CD14-positive monocyte (primary cell): ENCODE measurements around the gene IGLL5. TPM values are rescaled to one million over a fixed set of nuclear protein-coding genes. Genes with fewer than 3 reads are reported as not detected.
A peak's percentile ranks its signal among the peaks of the same experiment; 100 is the strongest.

ENCODE experiments used
- DNase-seq, 3 donors: peaks; one replicate each; pipeline ENCODE4 v3.0.0-alpha.2; 2011 to 2022
- H2AFZ ChIP-seq: 2 replicates; pipeline ENCODE4 v1.6.0; 2012; ENCODE audit warnings: mild to moderate bottlenecking, low read depth, low read length, inconsistent platforms; ENCODE audit not compliant: insufficient read depth, poor library complexity, severe bottlenecking
- H3K27ac ChIP-seq, 2 donors: 1 replicate in 1 of 2; 2 replicates in 1 of 2; pipeline ENCODE4 v1.5.1; 2012 to 2013; ENCODE audit warnings: low read length in 2 of 2, control low read depth in 1 of 2, inconsistent platforms in 1 of 2, low read depth in 1 of 2, mild to moderate bottlenecking in 1 of 2
- H3K27me3 ChIP-seq, 2 donors: one replicate each; pipeline versions ENCODE4 v1.6.0 to v1.6.1; 2011 to 2013; ENCODE audit warnings: low read length in 2 of 2; ENCODE audit not compliant: control insufficient read depth in 2 of 2, insufficient read depth in 2 of 2
- H3K36me3 ChIP-seq, 2 donors: replicated peaks in 1 of 2; 1 replicate in 1 of 2; 2 replicates in 1 of 2; pipeline versions ENCODE4 v1.5.1 to v1.6.1; 2012 to 2013; ENCODE audit warnings: low read length in 2 of 2, control low read depth in 1 of 2, inconsistent platforms in 1 of 2, mild to moderate bottlenecking in 1 of 2; ENCODE audit not compliant: insufficient read depth in 2 of 2, control insufficient read depth in 1 of 2
- H3K4me1 ChIP-seq, 2 donors: 1 replicate in 1 of 2; 2 replicates in 1 of 2; pipeline versions ENCODE4 v1.5.1 to v1.6.1; 2012 to 2013; ENCODE audit warnings: low read length in 2 of 2, control low read depth in 1 of 2, inconsistent platforms in 1 of 2, mild to moderate bottlenecking in 1 of 2, moderate library complexity in 1 of 2; ENCODE audit not compliant: insufficient read depth in 2 of 2, control insufficient read depth in 1 of 2
- H3K4me2 ChIP-seq: replicated peaks from 2 replicates; pipeline ENCODE3; 2012; ENCODE audit warnings: low read length, moderate library complexity, mild to moderate bottlenecking; ENCODE audit not compliant: poor library complexity, severe bottlenecking; ENCODE audit errors: extremely low read depth
- H3K4me3 ChIP-seq, 3 experiments: fragments of 200-600 bp in 1 of 3; sonication (generic) in 1 of 3; replicated peaks in 1 of 3; 1 replicate in 2 of 3; 2 replicates in 1 of 3; pipeline ENCODE4 v1.5.1; 2011 to 2013; ENCODE audit warnings: low read length in 3 of 3, mild to moderate bottlenecking in 3 of 3, control low read depth in 2 of 3, low read depth in 2 of 3, inconsistent platforms in 1 of 3, moderate library complexity in 1 of 3
- H3K79me2 ChIP-seq: 2 replicates; pipeline ENCODE4 v1.6.0; 2012; ENCODE audit warnings: mild to moderate bottlenecking, control low read depth, inconsistent platforms, low read length, moderate library complexity; ENCODE audit not compliant: insufficient read depth
- H3K9ac ChIP-seq: 2 replicates; pipeline ENCODE4 v1.6.0; 2017; ENCODE audit warnings: low read length, mild to moderate bottlenecking; ENCODE audit not compliant: insufficient read depth, poor library complexity, severe bottlenecking
- H3K9me3 ChIP-seq, 2 donors: replicated peaks in 1 of 2; 1 replicate in 1 of 2; 2 replicates in 1 of 2; pipeline versions ENCODE4 v1.5.1 to v1.6.1; 2012 to 2013; ENCODE audit warnings: low read length in 2 of 2, control low read depth in 1 of 2; ENCODE audit not compliant: control insufficient read depth in 1 of 2, insufficient read depth in 1 of 2
- H4K20me1 ChIP-seq: 2 replicates; pipeline ENCODE4 v1.6.0; 2012; ENCODE audit warnings: mild to moderate bottlenecking, low read length, control low read depth, moderate library complexity; ENCODE audit not compliant: insufficient read depth
- H3K27ac Mint-ChIP-seq, 7 donors: one replicate each; pipeline ENCODE4 v1.8.0; 2020; ENCODE audit warnings: mild to moderate bottlenecking in 7 of 7, mixed read lengths in 7 of 7, moderate library complexity in 6 of 7, inconsistent platforms in 2 of 7
- H3K27me3 Mint-ChIP-seq, 3 donors: one replicate each; pipeline ENCODE4 v1.8.0; 2021 to 2022; ENCODE audit warnings: low read depth in 3 of 3, mild to moderate bottlenecking in 3 of 3, mixed read lengths in 3 of 3, moderate library complexity in 3 of 3, inconsistent platforms in 1 of 3
- H3K36me3 Mint-ChIP-seq, 2 donors: one replicate each; pipeline ENCODE4 v1.8.0; 2020; ENCODE audit warnings: mixed read lengths in 2 of 2, inconsistent platforms in 1 of 2, mild to moderate bottlenecking in 1 of 2
- H3K4me1 Mint-ChIP-seq: one replicate; pipeline ENCODE4 v1.8.0; 2020; ENCODE audit warnings: mild to moderate bottlenecking, mixed read lengths
- H3K4me3 Mint-ChIP-seq, 2 donors: one replicate each; pipeline ENCODE4 v1.8.0; 2020; ENCODE audit warnings: mild to moderate bottlenecking in 2 of 2, mixed read lengths in 2 of 2, moderate library complexity in 1 of 2
- H3K9me3 Mint-ChIP-seq, 7 donors: one replicate each; pipeline ENCODE4 v1.8.0; 2020 to 2022; ENCODE audit warnings: mixed read lengths in 7 of 7, mild to moderate bottlenecking in 6 of 7, moderate library complexity in 6 of 7, inconsistent platforms in 2 of 7
- WGBS: methylation state at CpG from one replicate; pipeline ENCODE4 v1.1.5; 2013; ENCODE audit warnings: missing lambda C conversion rate; ENCODE audit not compliant: insufficient coverage; 5-methylcytosine and 5-hydroxymethylcytosine counted together
- intact Hi-C, 2 donors: fragments of 100-400 bp; cut with micrococcal nuclease; formaldehyde crosslinking; loops; one replicate each; pipeline versions ENCODE4 v1.15.0 to v1.15.1; 2023
- polyA plus RNA-seq, 3 donors: library from polyadenylated mRNA; depleted of rRNA in 1 of 3; unstranded in 2 of 3; stranded (reverse) in 1 of 3; fragments of 300-500 nt in 2 of 3; fragments of >200 nt in 1 of 3; fragmentation: Illumina TruSeq in 2 of 3; gene quantifications; 1 replicate in 2 of 3; 2 replicates in 1 of 3; pipeline ENCODE4 v1.2.3, GENCODE V29; 2012 to 2021
- TF ChIP-seq, protein P1 (sequence below): fragments of 200-600 bp; IDR thresholded peaks from one replicate; pipeline ENCODE4 v1.8.0; 2022; ENCODE audit warnings: antibody characterized with exemption, mild to moderate bottlenecking

Gene IGLL5
- polyA plus RNA-seq, 3 donors: 0.21 to 0.38 TPM; not detected in 1

DNA sequence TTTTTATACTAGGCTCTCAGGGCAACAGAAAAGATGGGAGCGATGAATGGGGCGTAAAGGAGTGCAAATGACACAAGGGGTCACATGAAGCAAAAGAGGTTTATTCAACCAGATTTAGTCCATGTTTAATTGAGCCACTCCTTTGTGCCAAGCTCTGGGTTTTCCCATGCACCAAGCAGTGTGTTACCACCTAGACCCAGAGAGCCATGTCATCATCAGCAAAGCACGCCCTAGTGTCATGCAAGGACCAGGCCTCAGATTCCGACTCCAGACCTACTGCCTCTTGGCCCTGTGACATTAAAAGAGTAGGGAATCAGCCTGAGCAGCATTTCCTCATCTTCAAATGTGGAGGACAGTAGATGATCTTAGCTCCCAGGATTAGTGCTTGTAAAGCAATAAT, 1.1 kb upstream of the IGLL5 start:
- no peak overlapping the region for H3K4me3 Mint-ChIP-seq
- DNase-seq: no peak
- Histone ChIP-seq H4K20me1 (no peaks in the 10 kb centered on the region), H2AFZ (no peak overlapping the region), H3K36me3 (no peaks in the 10 kb centered on the region), H3K4me2 (no peak overlapping the region), H3K27ac (no peak overlapping the region), H3K79me2 (no peaks in the 10 kb centered on the region), H3K27me3 (no peaks in the 10 kb centered on the region), H3K9ac (no peak overlapping the region), H3K4me1 (peaks cover 24 to 28% of the 10 kb centered on the region in 2 donors), H3K4me3 (no peak overlapping the region), H3K9me3 (no peaks in the 10 kb centered on the region)
- TF ChIP-seq, protein P1, sequence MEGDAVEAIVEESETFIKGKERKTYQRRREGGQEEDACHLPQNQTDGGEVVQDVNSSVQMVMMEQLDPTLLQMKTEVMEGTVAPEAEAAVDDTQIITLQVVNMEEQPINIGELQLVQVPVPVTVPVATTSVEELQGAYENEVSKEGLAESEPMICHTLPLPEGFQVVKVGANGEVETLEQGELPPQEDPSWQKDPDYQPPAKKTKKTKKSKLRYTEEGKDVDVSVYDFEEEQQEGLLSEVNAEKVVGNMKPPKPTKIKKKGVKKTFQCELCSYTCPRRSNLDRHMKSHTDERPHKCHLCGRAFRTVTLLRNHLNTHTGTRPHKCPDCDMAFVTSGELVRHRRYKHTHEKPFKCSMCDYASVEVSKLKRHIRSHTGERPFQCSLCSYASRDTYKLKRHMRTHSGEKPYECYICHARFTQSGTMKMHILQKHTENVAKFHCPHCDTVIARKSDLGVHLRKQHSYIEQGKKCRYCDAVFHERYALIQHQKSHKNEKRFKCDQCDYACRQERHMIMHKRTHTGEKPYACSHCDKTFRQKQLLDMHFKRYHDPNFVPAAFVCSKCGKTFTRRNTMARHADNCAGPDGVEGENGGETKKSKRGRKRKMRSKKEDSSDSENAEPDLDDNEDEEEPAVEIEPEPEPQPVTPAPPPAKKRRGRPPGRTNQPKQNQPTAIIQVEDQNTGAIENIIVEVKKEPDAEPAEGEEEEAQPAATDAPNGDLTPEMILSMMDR: no peak
- WGBS: 100% methylated on average over 1 of the region's 4 CpGs
- peak overlapping the region in 1 of 7 donors; percentile 18 for H3K27ac Mint-ChIP-seq
- H3K36me3 Mint-ChIP-seq: no peaks in the 10 kb centered on the region
- intact Hi-C loops: no loop called here
- H3K9me3 Mint-ChIP-seq: no peaks in the 10 kb centered on the region
- H3K27me3 Mint-ChIP-seq: peaks cover 3 to 10% (median 7%) of the 10 kb centered on the region in 3 donors
- peaks cover 27% of the 10 kb centered on the region for H3K4me1 Mint-ChIP-seq

- Histone ChIP-seq H4K20me1 (no peaks in the 10 kb centered on the region), H3K4me1 (peaks cover 7 to 8% of the 10 kb centered on the region in 2 donors), H3K79me2 (no peaks in the 10 kb centered on the region), H3K36me3 (no peaks in the 10 kb centered on the region), H3K27me3 (no peaks in the 10 kb centered on the region), H3K9me3 (no peaks in the 10 kb centered on the region), H3K27ac (no peak overlapping the region), H3K9ac (no peak overlapping the region), H3K4me2 (no peak overlapping the region), H2AFZ (no peak overlapping the region), H3K4me3 (no peak overlapping the region)
- H3K4me1 Mint-ChIP-seq: peaks cover 11% of the 10 kb centered on the region
- intact Hi-C loops: no loop called here
- no peaks in the 10 kb centered on the region for H3K9me3 Mint-ChIP-seq
- peak overlapping the region in 3 of 7 donors; percentile 11 to 69 (median 23) for H3K27ac Mint-ChIP-seq
- TF ChIP-seq, protein P1: no peak
- H3K36me3 Mint-ChIP-seq: peaks cover 0 to 4% of the 10 kb centered on the region in 2 donors
- DNase-seq: no peak
- H3K27me3 Mint-ChIP-seq: peaks cover 5 to 13% (median 11%) of the 10 kb centered on the region in 3 donors
- 89% methylated on average over 13 of the region's 13 CpGs for WGBS
- H3K4me3 Mint-ChIP-seq: peak overlapping the region in 1 of 2 donors; percentile 54
Observed at GRCh38 chr22:22888571-22889353, 1.1 kb downstream of the IGLL5 start.
